ENCODE results near the gene TSACC.
"Not testable (repeated sequence)": the region's sequence is repeated elsewhere in the genome, so short reads cannot be mapped to it uniquely, and the experiment has no call there.

TSACC gene

DNA sequence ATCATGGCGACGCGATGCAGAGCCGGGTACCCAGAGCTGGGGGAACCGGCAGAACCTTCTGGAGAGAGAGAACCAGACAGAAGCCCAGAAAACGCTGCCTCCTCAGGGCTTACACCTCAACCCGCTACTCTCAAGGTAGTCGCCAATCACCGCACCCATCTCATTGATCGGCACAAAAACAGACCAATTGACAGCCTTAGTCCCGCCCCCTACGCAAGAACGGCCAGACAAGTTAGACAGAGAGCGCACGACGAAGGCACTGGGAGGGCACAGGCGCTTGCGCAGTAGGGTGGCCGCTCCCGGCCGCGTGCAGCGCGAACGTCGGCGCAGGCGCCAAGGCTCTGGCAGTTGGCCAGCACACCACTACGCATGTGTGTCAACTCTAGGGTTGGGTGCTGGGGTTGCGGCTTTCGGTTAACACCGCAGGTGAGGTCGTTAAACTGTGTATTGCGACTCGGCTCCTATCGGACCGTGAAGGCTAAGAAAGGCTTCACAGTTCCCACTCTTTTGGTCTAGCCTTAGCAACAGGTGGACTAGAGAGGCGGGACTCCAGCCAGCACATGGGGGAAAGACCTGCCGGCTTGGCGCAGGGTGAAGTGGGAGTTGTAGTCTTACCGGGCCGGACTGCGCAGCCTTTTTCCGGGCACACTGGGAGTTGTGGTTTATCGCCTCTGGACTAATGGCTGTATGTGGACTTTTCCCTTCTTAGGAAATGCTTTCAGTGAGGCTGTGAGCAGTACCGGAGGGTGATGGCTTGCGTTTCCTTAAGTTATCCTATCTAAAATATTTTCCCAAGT lies at the start of gene TSACC, which contains the start of gene CCT3:
TSACC (plus strand) TSS at position 347 of the 797 bp plus-strand sequence. CDS start 1,232 bp downstream, outside the sequence.
CCT3 (minus strand) TSS at position 113 of the 797 bp plus-strand sequence; CDS start at position 5, 108 bp downstream.
- intact Hi-C loops (cut with DNase I) = no loop called here
- DNase-seq = peak; percentile 93 to 100 (median 98)

GRCh38 chr1:156289857-156290256 lies 48.5 kb upstream of the TSACC start:
- intact Hi-C loops (cut with DNase I) = loop anchor here (10.0 kb wide), 1 partner anchor 55 kb away; no protein-coding TSS in a partner anchor
- no peak for DNase-seq

GRCh38 chr1:156291226-156292061 lies 46.9 kb upstream of the TSACC start:
- DNase-seq = peak; percentile 74 to 98 (median 84)
- intact Hi-C loops (cut with DNase I) = loop anchor here (10.0 kb wide), 1 partner anchor 57 kb away; no protein-coding TSS in a partner anchor

GRCh38 chr1:156293098-156293434 lies 45.3 kb upstream of the TSACC start:
- intact Hi-C loops (cut with DNase I) = loop anchor here (10.0 kb wide), 1 partner anchor 58 kb away; no protein-coding TSS in a partner anchor
- peak in 1 of 10 donors; percentile 22 for DNase-seq

- intact Hi-C loops (cut with DNase I) = loop anchor here (10.0 kb wide), 1 partner anchor 59 kb away; no protein-coding TSS in a partner anchor
- peak in 1 of 10 donors; percentile 58 for DNase-seq
These were observed 44.4 kb upstream of the TSACC start for GRCh38 chr1:156293895-156294294.

DNA sequence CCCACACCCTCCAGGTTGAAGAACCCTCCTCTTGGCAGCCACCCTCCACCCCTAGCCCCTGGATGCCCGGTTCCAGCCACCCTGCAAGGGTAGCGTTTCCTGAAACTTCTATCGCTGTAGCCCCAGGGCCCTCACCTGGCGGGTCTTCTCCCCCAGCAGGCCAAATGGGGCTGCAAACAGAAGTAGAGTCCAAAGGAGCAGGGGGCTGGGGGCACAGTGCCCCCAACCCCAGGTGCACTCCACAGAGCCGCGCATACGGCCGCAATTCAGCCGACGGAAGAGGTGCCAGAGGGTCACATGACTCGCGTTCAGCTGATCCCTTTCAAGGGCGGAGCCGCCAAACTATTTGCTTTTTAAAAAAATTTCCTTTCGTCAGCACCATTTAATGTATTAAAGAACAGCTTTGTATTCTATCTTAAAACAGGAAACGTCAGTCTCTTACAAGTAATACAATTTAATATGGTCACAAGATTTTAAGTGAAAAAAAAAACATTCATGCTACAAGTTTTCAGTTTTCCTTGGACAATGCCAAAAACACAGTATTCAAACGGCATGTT lies 42.9 kb upstream of the TSACC start, which contains the start of gene GLMP:
GLMP (minus strand) TSS at position 289 of the 557 bp plus-strand sequence; CDS start at position 255, 34 bp downstream.
- intact Hi-C loops (cut with DNase I) = loop anchor here (10.0 kb wide), 1 partner anchor 61 kb away; no protein-coding TSS in a partner anchor
- peak in 9 of 10 donors; percentile 62 to 94 (median 69) for DNase-seq

- DNase-seq = no peak
- intact Hi-C loops (cut with DNase I) = loop anchor here (10.0 kb wide), 1 partner anchor 64 kb away; no protein-coding TSS in a partner anchor
These were observed 39.4 kb upstream of the TSACC start, which contains the start of gene VHLL for GRCh38 chr1:156298852-156299357. Gene VHLL (minus strand): TSS chr1:156299307. CDS start chr1:156299189, 118 bp downstream.

- intact Hi-C loops (cut with DNase I) = no loop called here
- DNase-seq = no peak
These were observed 35.1 kb upstream of the TSACC start for GRCh38 chr1:156303241-156303640.

DNA sequence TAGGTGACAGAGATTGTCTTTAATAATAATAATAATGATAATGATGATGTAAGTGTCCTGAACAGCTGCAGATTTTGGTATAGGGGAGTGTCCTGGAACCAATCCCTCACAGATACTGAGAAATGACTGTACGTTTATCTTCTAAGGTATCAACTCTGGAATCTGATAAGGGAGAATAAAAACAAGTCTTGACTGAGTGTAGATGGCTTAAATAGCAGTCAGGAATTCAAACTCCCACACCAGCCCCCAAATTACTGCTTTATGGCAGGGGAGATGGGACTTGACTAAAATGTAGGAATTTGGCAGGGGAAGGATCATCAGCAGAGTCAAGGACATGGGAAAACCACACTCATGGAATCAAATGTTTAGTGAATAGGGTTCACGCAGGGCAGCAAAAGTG lies 33.1 kb upstream of the TSACC start:
- DNase-seq = no peak
- intact Hi-C loops (cut with DNase I) = no loop called here

GRCh38 chr1:156308078-156308477 lies 30.2 kb upstream of the TSACC start:
- DNase-seq = no peak
- intact Hi-C loops (cut with DNase I) = no loop called here

- DNase-seq = peak in 1 of 10 donors; percentile 14
- intact Hi-C loops (cut with DNase I) = no loop called here
These were observed 27.4 kb upstream of the TSACC start for GRCh38 chr1:156310962-156311361.

DNA sequence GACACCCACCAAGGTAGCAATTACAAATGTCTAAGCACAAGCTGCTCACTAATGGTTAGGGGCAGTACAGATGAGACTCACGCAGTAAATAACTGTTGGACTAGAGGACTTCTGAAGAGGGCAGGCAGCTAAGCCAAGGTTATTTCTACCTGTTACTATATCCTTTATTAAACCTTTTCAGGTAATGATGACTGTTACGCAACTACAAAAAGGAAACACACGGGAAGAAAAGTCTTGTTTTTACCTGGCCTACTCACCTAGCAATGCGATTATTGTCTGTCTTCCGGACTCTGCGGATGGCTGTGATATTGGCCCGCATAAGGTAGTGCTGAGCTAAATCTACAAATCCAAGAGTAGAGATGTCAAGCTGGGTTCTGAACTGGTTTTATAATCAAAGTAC lies 21.4 kb upstream of the TSACC start:
- intact Hi-C loops (cut with DNase I) = no loop called here
- no peak for DNase-seq

DNA sequence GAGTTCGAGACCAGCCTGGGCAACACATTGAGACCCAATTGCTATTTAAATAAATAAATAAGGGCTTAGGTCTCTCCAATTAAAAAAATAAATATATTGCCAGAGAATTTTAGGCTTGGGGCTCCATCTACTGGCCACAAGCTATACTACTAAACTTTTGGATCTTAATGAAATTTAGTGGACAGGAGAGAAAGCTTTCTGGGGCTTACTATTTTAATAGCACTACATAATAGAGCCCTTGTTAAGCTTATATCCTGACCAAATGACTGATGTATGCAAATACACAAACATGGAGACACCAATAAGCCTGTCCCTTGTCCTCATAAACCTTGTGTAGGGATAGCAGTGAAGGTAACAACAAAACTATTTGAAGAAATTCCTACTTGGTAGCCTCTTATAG lies 18.7 kb upstream of the TSACC start:
- intact Hi-C loops (cut with DNase I) = no loop called here

DNA sequence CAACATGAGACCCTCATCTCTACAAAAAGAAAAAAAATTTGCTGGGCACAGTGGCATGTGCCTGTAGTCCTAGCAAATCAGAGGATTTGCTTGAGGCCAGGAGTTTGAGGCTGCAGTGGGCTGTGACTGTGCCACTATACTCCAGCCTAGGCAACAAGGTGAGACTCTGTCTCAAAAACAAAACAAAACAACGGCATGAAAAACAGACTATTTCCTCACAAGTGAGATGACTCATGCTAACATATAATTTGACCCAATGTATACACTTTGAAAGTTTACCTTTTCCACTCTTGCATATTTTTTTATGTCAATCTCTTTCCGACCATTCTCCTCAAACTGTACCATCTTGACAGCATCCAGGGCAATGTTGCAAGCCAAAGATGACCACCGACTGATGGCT lies 17.8 kb upstream of the TSACC start:
- intact Hi-C loops (cut with DNase I) = no loop called here
- DNase-seq = no peak

More for the DNA sequence above, 18.7 kb upstream of the TSACC start:
- DNase-seq = no peak

- DNase-seq; intact Hi-C loops (cut with DNase I): not testable (repeated sequence)
These were observed 15.1 kb upstream of the TSACC start for GRCh38 chr1:156323179-156323578.

GRCh38 chr1:156336242-156336641 lies 2.1 kb upstream of the TSACC start:
- intact Hi-C loops (cut with DNase I) = no loop called here
- DNase-seq = no peak

DNA sequence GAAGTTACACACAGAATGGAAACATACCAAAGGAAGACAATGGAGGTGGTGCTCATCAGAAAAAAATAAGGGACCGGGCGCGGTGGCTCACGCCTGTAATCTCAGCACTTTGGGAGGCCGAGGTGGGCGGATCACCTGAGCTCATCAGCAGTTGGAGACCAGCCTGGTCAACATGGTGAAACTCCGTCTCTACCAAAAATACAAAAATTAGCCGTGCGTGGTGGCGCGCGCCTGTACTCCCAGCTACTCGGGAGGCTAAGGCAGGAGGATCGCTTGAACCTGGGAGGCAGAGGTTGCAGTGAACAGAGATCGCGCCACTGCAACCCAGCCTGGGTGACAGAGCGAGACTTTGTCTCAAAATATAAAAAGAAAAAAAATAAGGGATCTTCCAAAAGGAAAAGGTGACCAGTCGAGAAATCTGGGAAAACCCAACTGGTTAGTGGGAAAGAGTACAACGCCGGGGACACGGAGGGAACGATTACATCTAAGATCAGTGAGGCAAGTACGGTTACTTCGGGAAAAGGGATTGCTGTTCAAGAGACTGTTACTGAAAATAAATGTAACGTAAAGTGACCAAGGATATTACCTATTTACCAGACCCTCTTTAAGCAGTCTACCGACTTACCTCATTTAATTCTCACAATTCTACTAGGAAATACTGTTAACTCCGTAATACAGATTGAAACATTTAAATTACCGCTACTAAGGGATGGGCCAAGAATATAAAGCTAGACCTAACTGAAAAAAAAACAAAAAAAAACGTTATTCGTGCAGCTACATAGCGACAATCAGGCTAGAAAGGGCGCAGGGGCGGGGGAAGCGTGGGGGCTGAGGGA lies 1.1 kb upstream of the TSACC start:
- intact Hi-C loops (cut with DNase I) = no loop called here
- no peak for DNase-seq

DNA sequence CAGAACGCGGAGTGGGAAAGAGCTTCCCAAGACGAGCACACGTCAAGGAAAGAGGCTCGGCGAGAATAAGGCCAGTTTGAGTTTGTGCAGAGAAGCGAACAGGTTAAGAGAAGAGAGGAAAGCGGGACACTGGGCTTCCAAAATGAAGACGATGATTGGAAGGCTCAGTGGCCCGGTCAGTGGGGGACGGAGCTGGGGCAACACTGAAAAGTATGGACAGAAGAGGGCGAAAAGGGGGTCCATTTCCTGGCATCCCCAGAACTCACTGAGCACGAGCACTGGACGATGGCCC lies 492 bp upstream of the TSACC start:
- DNase-seq = no peak
- intact Hi-C loops (cut with DNase I) = no loop called here

DNA sequence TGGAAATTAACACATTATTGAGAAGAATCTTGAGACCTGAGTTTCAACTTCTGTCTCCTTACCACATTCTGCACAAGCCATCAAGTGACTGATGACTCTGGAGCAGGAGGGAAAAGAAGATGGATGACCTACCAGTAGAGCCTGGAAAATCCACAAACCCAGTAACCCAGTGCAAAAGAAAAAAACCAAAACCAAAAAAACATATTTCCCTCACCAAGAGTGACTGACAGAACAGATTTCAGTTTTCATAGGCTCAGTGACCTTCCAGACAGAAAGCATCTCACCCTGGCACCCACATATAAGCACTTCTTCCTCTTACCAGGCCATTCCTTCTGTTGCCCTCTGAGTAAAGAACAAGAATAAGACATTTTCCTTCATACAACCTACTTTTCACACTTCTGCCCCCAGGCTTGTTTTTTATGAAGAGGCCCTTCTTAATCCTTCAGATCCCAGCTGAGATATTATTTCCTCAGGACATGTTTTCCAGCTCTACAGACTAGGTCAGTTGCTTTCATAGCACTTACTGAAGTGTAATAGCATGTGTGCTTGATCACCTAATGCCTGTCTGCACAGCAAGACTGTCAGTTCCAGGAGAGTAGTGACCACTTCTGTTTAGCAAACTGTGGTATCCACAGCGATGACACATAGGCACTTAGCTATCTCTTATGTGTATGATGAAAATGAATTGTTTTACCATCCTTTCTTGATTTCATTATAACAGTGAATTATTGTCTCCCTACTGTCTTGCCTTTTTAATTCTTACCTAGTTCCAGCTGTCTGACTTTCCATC lies 4.0 kb downstream of the TSACC start:
- intact Hi-C loops (cut with DNase I) = no loop called here

More for the DNA sequence above, 4.0 kb downstream of the TSACC start:
- DNase-seq = no peak
